CD8-positive, alpha-beta memory T cell (primary cell): ENCODE data around the gene ZNF570. TPM values are rescaled to one million over a fixed set of nuclear protein-coding genes. Genes with fewer than 3 reads are reported as not detected.

Experiments
- CTCF ChIA-PET: fragments of 350-600 bp; sonication (Branson Sonifier 250); formaldehyde crosslinking; loops from one replicate; lab custom pipeline; 2021; ENCODE audit warnings: antibody characterized with exemption; lab: Charles Lee
- POLR2A ChIA-PET: fragments of 350-600 bp; sonication (Branson Sonifier 250); formaldehyde crosslinking; loops from one replicate; lab custom pipeline; 2021; ENCODE audit warnings: antibody characterized with exemption; lab: Charles Lee
- DNase-seq, 5 donors: peaks; one replicate each; pipeline versions ENCODE4 v3.0.0 to v3.0.0-alpha.2; 2020 to 2022; ENCODE audit warnings: mixed read lengths in 1 of 5
- H3K27ac ChIP-seq: one replicate; pipeline ENCODE4 v1.7.0; 2013; ENCODE audit warnings: low read depth, mild to moderate bottlenecking, low read length, moderate library complexity
- H3K27me3 ChIP-seq: 2 replicates; pipeline ENCODE4 v1.7.0; 2013; ENCODE audit warnings: low read length, mild to moderate bottlenecking; ENCODE audit not compliant: insufficient read depth, poor library complexity, severe bottlenecking
- H3K36me3 ChIP-seq: 2 replicates; pipeline ENCODE4 v1.7.0; 2013; ENCODE audit warnings: mild to moderate bottlenecking, low read length, moderate library complexity; ENCODE audit not compliant: insufficient read depth
- H3K4me1 ChIP-seq: 2 replicates; pipeline ENCODE4 v1.7.0; 2013; ENCODE audit warnings: mild to moderate bottlenecking, low read length, moderate library complexity; ENCODE audit not compliant: insufficient read depth
- H3K4me3 ChIP-seq: 2 replicates; pipeline ENCODE4 v1.7.0; 2013; ENCODE audit warnings: mild to moderate bottlenecking, low read length
- H3K9me3 ChIP-seq: 2 replicates; pipeline ENCODE4 v1.7.0; 2013; ENCODE audit warnings: mild to moderate bottlenecking, low read length
- H3K27ac Mint-ChIP-seq, 8 donors: one replicate each; pipeline ENCODE4 v1.8.0; 2020 to 2021; ENCODE audit warnings: mixed read lengths in 8 of 8, mild to moderate bottlenecking in 6 of 8, inconsistent platforms in 3 of 8, moderate library complexity in 3 of 8
- H3K27me3 Mint-ChIP-seq, 2 donors: one replicate each; pipeline ENCODE4 v1.8.0; 2020 to 2021; ENCODE audit warnings: mixed read lengths in 2 of 2, mild to moderate bottlenecking in 1 of 2, moderate library complexity in 1 of 2
- H3K36me3 Mint-ChIP-seq, 3 donors: one replicate each; pipeline ENCODE4 v1.8.0; 2020 to 2021; ENCODE audit warnings: mixed read lengths in 3 of 3, inconsistent platforms in 1 of 3, mild to moderate bottlenecking in 1 of 3
- H3K4me1 Mint-ChIP-seq, 3 donors: one replicate each; pipeline ENCODE4 v1.8.0; 2020 to 2021; ENCODE audit warnings: mixed read lengths in 3 of 3, inconsistent platforms in 1 of 3, mild to moderate bottlenecking in 1 of 3
- H3K4me3 Mint-ChIP-seq, 7 donors: one replicate each; pipeline ENCODE4 v1.8.0; 2020 to 2021; ENCODE audit warnings: mixed read lengths in 7 of 7, mild to moderate bottlenecking in 6 of 7, moderate library complexity in 4 of 7, inconsistent platforms in 2 of 7
- H3K9me3 Mint-ChIP-seq, 5 donors: one replicate each; pipeline ENCODE4 v1.8.0; 2020 to 2022; ENCODE audit warnings: mixed read lengths in 5 of 5, mild to moderate bottlenecking in 3 of 5, moderate library complexity in 2 of 5, inconsistent platforms in 1 of 5
- polyA plus RNA-seq: library from polyadenylated mRNA; unstranded; fragments of 300-500 nt; fragmentation: Illumina TruSeq; gene quantifications from one replicate; pipeline ENCODE4 v1.2.3, GENCODE V29; 2021
- total RNA-seq, 2 experiments: library from RNA; stranded (reverse); gene quantifications; one replicate each; pipeline ENCODE4 v1.2.3, GENCODE V29; 2021

The ZNF570 gene
- total and polyA plus RNA-seq, 3 experiments from 2014 or later, result 5.1 to 5.9 (median 5.3) TPM

GRCh38 chr19:37472165-37472564 lies 3.0 kb downstream of the ZNF570 start:
- no peak for DNase-seq
- Mint-ChIP-seq H3K27me3 (peaks cover 0 to 1% of the 10 kb centered on the region in 2 donors), H3K27ac (no peak overlapping the region), H3K4me1 (peaks cover 24 to 30% (median 28%) of the 10 kb centered on the region in 3 donors), H3K9me3 (peaks cover 14 to 36% (median 29%) of the 10 kb centered on the region in 5 donors), H3K4me3 (no peak overlapping the region), H3K36me3 (peaks cover 21 to 46% (median 28%) of the 10 kb centered on the region in 3 donors)
- Histone ChIP-seq H3K4me3 (no peak overlapping the region), H3K27me3 (no peaks in the 10 kb centered on the region), H3K27ac (no peak overlapping the region), H3K4me1 (peaks cover 20% of the 10 kb centered on the region), H3K36me3 (peaks cover 25% of the 10 kb centered on the region), H3K9me3 (peaks cover 19% of the 10 kb centered on the region)
- POLR2A ChIA-PET, result no interaction called here
- CTCF ChIA-PET, result no interaction called here

DNA sequence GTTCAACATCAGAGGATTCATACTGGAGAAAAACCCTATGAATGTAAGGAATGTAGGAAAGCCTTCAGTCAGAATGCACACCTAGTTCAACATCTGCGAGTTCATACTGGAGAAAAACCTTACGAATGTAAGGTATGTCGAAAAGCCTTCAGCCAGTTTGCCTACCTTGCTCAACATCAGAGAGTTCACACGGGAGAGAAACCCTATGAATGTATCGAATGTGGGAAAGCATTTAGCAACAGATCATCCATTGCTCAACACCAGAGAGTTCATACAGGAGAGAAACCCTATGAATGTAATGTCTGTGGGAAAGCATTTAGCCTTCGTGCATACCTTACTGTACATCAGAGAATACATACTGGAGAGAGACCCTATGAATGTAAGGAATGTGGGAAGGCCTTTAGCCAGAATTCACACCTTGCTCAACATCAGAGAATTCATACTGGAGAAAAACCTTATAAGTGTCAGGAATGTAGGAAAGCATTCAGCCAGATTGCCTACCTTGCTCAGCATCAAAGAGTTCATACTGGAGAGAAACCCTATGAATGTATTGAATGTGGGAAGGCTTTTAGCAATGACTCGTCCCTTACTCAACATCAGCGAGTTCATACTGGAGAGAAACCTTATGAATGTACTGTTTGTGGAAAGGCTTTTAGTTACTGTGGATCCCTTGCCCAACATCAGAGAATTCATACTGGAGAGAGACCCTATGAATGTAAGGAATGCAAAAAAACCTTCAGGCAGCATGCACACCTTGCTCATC lies 15.4 kb downstream of the ZNF570 start:
- Histone ChIP-seq H3K4me1 (no peaks in the 10 kb centered on the region), H3K9me3 (peaks cover 66% of the 10 kb centered on the region), H3K27me3 (no peaks in the 10 kb centered on the region), H3K4me3 (no peak overlapping the region), H3K27ac (no peak overlapping the region), H3K36me3 (peaks cover 29% of the 10 kb centered on the region)
- H3K27me3 Mint-ChIP-seq, result no peaks in the 10 kb centered on the region
- no peak for DNase-seq
- no peak overlapping the region for H3K27ac Mint-ChIP-seq
- H3K4me1 Mint-ChIP-seq, result peaks cover 0 to 4% (median 0%) of the 10 kb centered on the region in 3 donors
- peaks cover 33 to 80% (median 69%) of the 10 kb centered on the region in 3 donors for H3K36me3 Mint-ChIP-seq
- no peak overlapping the region for H3K4me3 Mint-ChIP-seq
- ChIA-PET POLR2A (no interaction called here), CTCF (no interaction called here)
- peaks cover 49 to 98% (median 93%) of the 10 kb centered on the region in 5 donors for H3K9me3 Mint-ChIP-seq

- Mint-ChIP-seq H3K36me3 (peaks cover 2 to 39% (median 19%) of the 10 kb centered on the region in 3 donors), H3K4me1 (no peaks in the 10 kb centered on the region), H3K9me3 (peaks cover 27 to 90% (median 76%) of the 10 kb centered on the region in 5 donors), H3K27ac (no peak overlapping the region), H3K4me3 (no peak overlapping the region), H3K27me3 (peaks cover 0 to 2% of the 10 kb centered on the region in 2 donors)
- no peaks in the 10 kb centered on the region for H3K27me3 ChIP-seq
- H3K4me3 ChIP-seq, result no peak overlapping the region
- no peak overlapping the region for H3K27ac ChIP-seq
- no peaks in the 10 kb centered on the region for H3K36me3 ChIP-seq
- POLR2A ChIA-PET, result no interaction called here
- H3K9me3 ChIP-seq, result peaks cover 20% of the 10 kb centered on the region
- no peak for DNase-seq
- no peaks in the 10 kb centered on the region for H3K4me1 ChIP-seq
- CTCF ChIA-PET, result no interaction called here
Observed at GRCh38 chr19:37492213-37492612, 23.1 kb downstream of the ZNF570 start.

DNA sequence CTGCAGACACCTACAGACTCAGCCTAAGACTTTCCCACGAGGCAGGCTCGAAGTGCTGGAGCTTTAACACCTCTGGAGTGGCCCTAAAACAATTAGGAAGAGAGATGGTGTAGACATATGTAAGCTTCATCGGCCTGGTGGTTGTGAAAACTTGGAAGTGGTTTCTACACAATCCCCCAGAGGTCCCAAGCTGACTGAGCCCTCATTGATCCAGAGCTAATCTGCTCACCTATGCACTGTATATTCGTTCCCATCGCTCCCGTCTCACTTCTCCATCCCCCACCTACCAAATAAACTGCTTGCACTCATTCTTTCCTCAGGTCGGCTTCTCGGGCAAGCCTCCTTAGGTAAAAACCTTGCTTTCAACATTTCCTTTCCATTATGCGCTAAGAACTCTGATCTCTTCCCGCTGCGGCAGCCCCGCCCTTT lies 36.8 kb downstream of the ZNF570 start:
- Mint-ChIP-seq H3K27ac (no peak overlapping the region), H3K27me3 (no peaks in the 10 kb centered on the region), H3K9me3 (peaks cover 14 to 29% (median 20%) of the 10 kb centered on the region in 5 donors), H3K4me1 (peaks cover 0 to 4% (median 0%) of the 10 kb centered on the region in 3 donors), H3K4me3 (no peak overlapping the region), H3K36me3 (peaks cover 6 to 38% (median 24%) of the 10 kb centered on the region in 3 donors)
- peak overlapping the region; percentile 86 for H3K27ac ChIP-seq
- H3K36me3 ChIP-seq, result no peaks in the 10 kb centered on the region
- peaks cover 13% of the 10 kb centered on the region for H3K9me3 ChIP-seq
- H3K4me3 ChIP-seq, result peak overlapping the region; percentile 67
- ChIA-PET POLR2A (interaction anchor here (1.0 to 2.1 kb wide), 8 partner anchors 37 to 656 kb away, joined by 3 to 22 read pairs (median 8); partner anchors contain the start of genes ZNF345, ZNF527, ZNF540 and ZNF569), CTCF (interaction anchor here (1.1 to 1.6 kb wide), 2 partner anchors 39 to 89 kb away, joined by 3 to 7 read pairs; partner anchors contain the start of genes ZNF540, ZNF569 and ZNF571)
- H3K4me1 ChIP-seq, result peaks cover 9% of the 10 kb centered on the region
- DNase-seq, result no peak
- no peaks in the 10 kb centered on the region for H3K27me3 ChIP-seq

DNA sequence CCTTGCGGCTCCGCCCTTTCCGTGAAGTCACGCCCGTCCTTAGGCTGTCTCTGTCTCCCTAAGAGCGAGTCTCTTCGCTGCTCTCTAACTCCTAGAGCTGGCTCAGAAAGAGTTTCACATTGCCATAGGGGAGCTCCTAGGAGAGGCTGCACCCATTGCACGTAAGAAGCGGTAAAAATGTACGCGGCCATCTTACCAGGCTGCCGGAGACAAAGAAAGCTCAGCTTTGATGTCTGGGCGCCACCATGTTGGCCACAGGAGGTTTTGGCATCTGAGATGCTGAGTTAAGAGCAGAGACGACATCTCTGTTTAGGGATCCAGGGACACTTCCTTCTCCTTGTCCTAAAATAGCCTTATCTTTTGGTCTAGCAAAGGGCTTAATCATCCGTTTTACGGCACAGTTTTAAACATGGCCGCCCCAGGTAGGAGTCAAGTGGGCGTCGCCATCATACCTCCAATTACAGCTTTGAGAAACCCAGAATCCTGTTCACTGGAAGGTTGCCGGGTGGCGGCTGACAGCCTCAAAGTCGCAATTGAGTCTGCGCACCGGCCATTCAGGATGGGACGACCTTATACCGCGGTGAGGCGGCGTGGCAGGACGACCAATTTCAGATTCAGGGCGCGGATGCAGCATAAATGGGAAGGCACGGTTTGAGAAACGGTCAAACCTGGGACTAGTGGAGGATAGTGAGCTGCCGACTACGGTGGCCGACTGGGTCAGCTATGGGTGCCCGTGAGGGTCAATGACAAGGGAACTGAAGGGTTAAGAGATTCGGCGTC lies 37.4 kb downstream of the ZNF570 start, which contains the start of gene ZNF793:
Gene ZNF793 (plus strand): TSS at position 553 of the 780 bp plus-strand sequence. CDS start 16,501 bp downstream, outside the sequence.
- H3K36me3 Mint-ChIP-seq, result peaks cover 9 to 42% (median 28%) of the 10 kb centered on the region in 3 donors

DNA sequence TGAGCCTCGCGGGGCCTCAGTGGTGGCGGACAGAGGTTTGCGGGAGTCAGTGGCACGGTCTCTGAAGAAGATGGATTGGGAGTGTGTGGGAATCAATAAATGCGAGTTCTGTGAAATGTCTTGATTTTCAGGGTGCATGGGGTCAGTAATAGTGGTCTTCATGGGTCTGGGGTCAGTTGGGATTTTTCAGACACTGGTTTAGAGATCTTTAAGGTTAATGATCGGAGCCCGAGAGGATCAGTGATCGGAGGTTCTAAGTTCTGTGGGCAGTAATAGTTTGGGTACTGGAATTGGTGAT lies 38.0 kb downstream of the ZNF570 start:
- H3K4me3 ChIP-seq, result peak overlapping the region; percentile 67
- H3K9me3 Mint-ChIP-seq, result peaks cover 14 to 30% (median 19%) of the 10 kb centered on the region in 5 donors
- POLR2A ChIA-PET, result interaction anchor here (0.5 to 2.1 kb wide), 11 partner anchors 38 to 1128 kb away, joined by 3 to 22 read pairs (median 7); partner anchors contain the start of genes ZFP14, ZNF345, ZNF527 and ZNF540

More for the DNA sequence above, 37.4 kb downstream of the ZNF570 start, which contains the start of gene ZNF793:
- peaks cover 9% of the 10 kb centered on the region for H3K4me1 ChIP-seq
- peaks cover 0 to 4% (median 0%) of the 10 kb centered on the region in 3 donors for H3K4me1 Mint-ChIP-seq
- no peak within 1 kb of the TSS for H3K4me3 Mint-ChIP-seq
- no peak within 1 kb of the TSS for H3K27ac Mint-ChIP-seq
- peaks cover 13% of the 10 kb centered on the region for H3K9me3 ChIP-seq
- peaks cover 14 to 31% (median 20%) of the 10 kb centered on the region in 5 donors for H3K9me3 Mint-ChIP-seq
- DNase-seq, result peak; percentile 63 to 89 (median 82)
- H3K27ac ChIP-seq, result peak within 1 kb of the TSS; percentile 86
- H3K4me3 ChIP-seq, result peak within 1 kb of the TSS; percentile 67
- H3K27me3 Mint-ChIP-seq, result no peaks in the 10 kb centered on the region
- ChIA-PET POLR2A (interaction anchor here (0.5 to 2.1 kb wide), 11 partner anchors 37 to 1128 kb away, joined by 3 to 22 read pairs (median 7); partner anchors contain the start of genes ZFP14, ZNF345, ZNF527 and ZNF540), CTCF (interaction anchor here (1.1 to 1.6 kb wide), 2 partner anchors 39 to 88 kb away, joined by 3 to 7 read pairs; partner anchors contain the start of genes ZNF540, ZNF569 and ZNF571)
- H3K27me3 ChIP-seq, result no peaks in the 10 kb centered on the region
- no peaks in the 10 kb centered on the region for H3K36me3 ChIP-seq

DNA sequence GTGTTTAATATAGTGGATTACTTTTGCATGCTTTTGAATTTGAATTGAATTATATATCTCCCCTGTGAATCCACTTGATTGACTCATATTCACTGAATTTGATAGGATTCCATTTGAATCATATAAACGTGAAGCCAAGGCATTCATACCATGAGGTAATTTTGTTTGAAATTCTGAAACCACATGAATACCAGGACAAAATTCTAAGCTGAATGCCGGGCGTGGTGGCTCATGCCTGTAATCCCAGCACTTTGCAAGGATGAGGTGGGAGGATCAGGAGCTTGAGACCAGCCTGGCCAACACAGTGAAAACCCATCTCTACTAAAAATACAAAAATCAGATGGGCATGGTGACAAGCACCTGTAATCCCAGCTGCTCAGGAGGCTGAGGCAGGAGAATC lies 42.0 kb downstream of the ZNF570 start:
- POLR2A ChIA-PET, result no interaction called here
- H3K9me3 Mint-ChIP-seq, result peaks cover 25 to 42% (median 36%) of the 10 kb centered on the region in 5 donors
- Histone ChIP-seq H3K9me3 (peaks cover 12% of the 10 kb centered on the region), H3K27ac (no peak overlapping the region), H3K4me3 (no peak overlapping the region), H3K27me3 (no peaks in the 10 kb centered on the region), H3K36me3 (peaks cover 13% of the 10 kb centered on the region), H3K4me1 (no peaks in the 10 kb centered on the region)
- peaks cover 0 to 4% (median 4%) of the 10 kb centered on the region in 3 donors for H3K4me1 Mint-ChIP-seq
- DNase-seq, result no peak
- peaks cover 25 to 59% (median 58%) of the 10 kb centered on the region in 3 donors for H3K36me3 Mint-ChIP-seq
- no peak overlapping the region for H3K4me3 Mint-ChIP-seq
- no peak overlapping the region for H3K27ac Mint-ChIP-seq
- CTCF ChIA-PET, result no interaction called here
- H3K27me3 Mint-ChIP-seq, result no peaks in the 10 kb centered on the region

More for the DNA sequence above, 38.0 kb downstream of the ZNF570 start:
- Histone ChIP-seq H3K27me3 (no peaks in the 10 kb centered on the region), H3K4me1 (peaks cover 9% of the 10 kb centered on the region), H3K36me3 (no peaks in the 10 kb centered on the region), H3K27ac (peak overlapping the region; percentile 86), H3K9me3 (peaks cover 13% of the 10 kb centered on the region)
- Mint-ChIP-seq H3K27me3 (no peaks in the 10 kb centered on the region), H3K27ac (no peak overlapping the region), H3K4me1 (peaks cover 0 to 4% (median 0%) of the 10 kb centered on the region in 3 donors), H3K36me3 (peaks cover 13 to 42% (median 33%) of the 10 kb centered on the region in 3 donors), H3K4me3 (no peak overlapping the region)
- CTCF ChIA-PET, result interaction anchor here (1.1 to 1.6 kb wide), 2 partner anchors 40 to 88 kb away, joined by 3 to 7 read pairs; partner anchors contain the start of genes ZNF540, ZNF569 and ZNF571
- DNase-seq, result no peak
